GM21619 (cell line): ENCODE data around the gene VPREB3.

Experiments used
- ATAC-seq: cut with Tn5 transposase; IDR thresholded peaks from one replicate; pipeline ENCODE4 v1.9.1; 2021; ENCODE audit not compliant: unreplicated experiment

Gene VPREB3

DNA sequence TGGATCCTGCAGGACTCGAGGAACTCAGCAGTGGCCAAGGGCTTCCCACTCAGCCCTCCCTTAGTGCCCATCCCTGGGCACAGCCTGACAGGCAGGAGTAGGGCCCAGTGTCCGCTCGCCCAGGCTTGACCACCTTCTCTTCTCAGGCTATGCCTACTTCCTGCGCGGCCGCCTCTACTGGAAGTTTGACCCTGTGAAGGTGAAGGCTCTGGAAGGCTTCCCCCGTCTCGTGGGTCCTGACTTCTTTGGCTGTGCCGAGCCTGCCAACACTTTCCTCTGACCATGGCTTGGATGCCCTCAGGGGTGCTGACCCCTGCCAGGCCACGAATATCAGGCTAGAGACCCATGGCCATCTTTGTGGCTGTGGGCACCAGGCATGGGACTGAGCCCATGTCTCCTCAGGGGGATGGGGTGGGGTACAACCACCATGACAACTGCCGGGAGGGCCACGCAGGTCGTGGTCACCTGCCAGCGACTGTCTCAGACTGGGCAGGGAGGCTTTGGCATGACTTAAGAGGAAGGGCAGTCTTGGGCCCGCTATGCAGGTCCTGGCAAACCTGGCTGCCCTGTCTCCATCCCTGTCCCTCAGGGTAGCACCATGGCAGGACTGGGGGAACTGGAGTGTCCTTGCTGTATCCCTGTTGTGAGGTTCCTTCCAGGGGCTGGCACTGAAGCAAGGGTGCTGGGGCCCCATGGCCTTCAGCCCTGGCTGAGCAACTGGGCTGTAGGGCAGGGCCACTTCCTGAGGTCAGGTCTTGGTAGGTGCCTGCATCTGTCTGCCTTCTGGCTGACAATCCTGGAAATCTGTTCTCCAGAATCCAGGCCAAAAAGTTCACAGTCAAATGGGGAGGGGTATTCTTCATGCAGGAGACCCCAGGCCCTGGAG, 29.3 kb upstream of the VPREB3 start:
- no peak for ATAC-seq

DNA sequence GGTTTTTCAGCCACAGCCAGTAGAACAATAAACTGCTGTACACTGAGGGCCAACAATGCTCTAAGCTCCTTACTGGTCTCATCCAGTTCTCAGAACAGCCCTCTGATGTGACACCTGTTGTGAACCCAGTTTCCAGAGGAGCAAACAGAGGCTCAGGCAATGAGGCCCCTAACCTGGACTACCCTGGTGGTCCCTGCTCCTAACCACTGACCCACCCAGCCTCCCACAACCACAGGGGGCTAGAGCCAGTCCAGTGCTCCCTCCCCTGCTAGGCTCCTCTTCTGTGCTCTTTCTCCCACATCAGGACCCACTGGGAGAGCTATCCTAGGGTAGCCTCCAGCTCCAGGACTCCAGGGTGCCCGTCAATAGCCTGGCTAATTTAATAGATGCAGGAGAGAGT, 28.5 kb upstream of the VPREB3 start:
- no peak for ATAC-seq

DNA sequence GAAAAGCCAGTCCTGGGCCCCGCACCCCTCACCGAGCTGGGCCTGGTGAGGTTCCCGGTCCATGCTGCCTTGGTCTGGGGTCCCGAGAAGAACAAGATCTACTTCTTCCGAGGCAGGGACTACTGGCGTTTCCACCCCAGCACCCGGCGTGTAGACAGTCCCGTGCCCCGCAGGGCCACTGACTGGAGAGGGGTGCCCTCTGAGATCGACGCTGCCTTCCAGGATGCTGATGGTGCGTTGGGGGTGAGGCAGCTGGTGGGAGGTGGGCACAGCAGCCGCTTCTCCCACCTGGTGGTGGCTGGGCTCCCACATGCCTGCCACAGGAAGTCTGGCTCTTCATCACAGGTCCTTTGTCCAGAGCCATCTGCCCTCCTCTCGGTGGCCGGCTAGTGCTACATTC, 28.0 kb upstream of the VPREB3 start:
- ATAC-seq = no peak

DNA sequence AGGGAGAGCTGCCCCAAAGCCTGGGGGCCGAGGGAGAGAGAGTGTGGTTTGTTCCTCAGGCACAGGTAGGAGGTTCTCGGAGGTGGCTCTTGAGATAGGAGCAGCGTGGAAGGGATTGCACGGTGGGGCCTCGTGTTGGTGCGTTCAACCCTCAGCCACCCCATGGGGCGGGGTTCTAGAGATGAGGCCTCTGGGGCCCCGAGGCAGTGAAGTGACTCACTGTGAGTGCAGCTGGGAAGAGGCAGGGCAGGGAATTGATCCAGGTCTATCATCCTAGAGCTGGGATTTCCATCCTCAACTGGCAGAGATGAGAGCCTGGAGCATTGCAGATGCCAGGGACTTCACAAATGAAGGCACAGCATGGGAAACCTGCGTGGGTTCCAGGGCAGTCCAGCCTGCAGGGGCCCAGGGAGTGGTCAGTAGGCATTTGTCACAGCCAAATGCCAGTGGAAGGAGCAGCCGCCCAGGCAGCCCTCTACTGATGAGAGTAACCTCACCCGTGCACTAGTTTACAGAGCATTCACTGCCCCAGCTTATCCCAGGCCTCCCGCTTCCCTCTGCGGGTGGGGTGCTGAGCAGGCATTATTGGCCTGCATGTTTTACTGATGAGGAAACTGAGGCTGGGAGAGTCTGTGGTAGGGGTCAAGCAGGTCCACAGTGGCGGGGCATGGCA, 27.4 kb upstream of the VPREB3 start:
- ATAC-seq = no peak

DNA sequence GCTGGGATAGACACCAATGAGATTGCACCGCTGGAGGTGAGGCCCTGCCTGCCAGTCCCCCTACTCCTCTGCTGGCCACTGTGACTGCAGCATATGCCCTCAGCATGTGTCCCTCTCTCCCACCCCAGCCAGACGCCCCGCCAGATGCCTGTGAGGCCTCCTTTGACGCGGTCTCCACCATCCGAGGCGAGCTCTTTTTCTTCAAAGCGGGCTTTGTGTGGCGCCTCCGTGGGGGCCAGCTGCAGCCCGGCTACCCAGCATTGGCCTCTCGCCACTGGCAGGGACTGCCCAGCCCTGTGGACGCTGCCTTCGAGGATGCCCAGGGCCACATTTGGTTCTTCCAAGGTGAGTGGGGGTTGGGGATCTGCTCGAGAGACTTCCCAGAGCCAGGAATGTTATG, 26.8 kb upstream of the VPREB3 start:
- no peak for ATAC-seq

DNA sequence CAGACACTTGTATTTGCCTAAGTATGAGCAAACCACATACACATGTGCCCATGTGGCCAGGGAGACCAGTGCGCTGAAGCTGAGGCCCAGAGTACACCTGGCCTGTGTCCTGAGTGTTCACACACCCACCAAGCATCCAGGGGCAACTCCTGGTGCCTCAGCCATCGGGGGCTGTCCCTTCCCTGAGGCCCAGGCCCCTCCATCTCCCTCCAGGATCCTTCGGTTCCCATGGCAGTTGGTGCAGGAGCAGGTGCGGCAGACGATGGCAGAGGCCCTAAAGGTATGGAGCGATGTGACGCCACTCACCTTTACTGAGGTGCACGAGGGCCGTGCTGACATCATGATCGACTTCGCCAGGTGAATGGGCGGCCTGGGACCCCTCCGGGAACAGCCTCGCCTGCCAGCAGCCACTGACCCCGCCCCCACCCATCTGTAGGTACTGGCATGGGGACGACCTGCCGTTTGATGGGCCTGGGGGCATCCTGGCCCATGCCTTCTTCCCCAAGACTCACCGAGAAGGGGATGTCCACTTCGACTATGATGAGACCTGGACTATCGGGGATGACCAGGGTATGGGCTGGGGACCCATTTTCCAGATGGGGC, 26.0 kb upstream of the VPREB3 start:
- no peak for ATAC-seq

DNA sequence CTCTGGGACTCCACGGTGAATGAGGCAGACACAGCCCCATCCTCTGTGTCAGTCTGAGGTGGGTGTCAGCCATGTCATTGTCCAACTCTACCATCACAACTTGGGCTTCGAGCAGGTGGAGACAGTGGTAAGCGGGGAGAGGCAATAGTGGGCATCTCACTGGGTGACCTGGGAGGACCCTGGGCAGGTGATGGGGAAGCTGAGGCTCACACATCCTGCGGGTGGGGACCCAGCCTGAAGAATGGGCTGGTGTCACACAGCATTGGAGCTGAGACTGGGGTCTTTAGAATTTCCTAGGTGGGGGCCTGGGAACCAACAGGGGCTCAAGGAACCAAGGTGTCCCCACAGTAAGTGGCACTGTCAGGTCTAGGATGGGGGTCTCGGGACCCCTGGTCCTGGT, 25.5 kb upstream of the VPREB3 start:
- ATAC-seq = no peak

DNA sequence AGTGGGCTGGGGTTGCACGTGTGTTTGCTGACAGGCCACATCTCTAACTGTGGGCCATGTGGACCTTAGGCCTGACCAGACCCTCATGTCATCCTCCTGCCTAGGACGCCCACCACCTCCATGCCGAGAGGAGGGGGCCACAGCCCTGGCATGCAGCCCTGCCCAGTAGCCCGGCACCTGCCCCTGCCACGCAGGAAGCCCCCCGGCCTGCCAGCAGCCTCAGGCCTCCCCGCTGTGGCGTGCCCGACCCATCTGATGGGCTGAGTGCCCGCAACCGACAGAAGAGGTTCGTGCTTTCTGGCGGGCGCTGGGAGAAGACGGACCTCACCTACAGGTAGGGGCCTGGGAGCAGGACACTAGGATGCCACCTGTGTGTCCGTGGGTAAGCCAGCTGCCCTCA, 24.9 kb upstream of the VPREB3 start:
- ATAC-seq = no peak

DNA sequence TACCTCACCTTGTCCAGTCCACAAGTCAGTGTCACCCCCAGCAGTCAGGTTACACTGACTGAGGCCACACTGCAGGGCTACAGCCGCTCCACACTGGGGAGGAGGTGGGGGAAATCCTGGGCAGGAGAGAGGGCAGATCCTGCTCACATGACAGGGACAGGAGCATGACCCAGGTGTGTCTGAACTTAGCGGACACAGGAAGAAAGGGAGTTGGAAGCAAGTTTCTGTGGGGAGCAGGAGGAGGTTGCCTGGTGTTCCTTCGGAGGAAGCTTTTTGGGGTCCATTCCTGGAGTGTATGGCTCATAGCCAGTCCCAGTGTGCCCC, 24.3 kb upstream of the VPREB3 start:
- no peak for ATAC-seq

DNA sequence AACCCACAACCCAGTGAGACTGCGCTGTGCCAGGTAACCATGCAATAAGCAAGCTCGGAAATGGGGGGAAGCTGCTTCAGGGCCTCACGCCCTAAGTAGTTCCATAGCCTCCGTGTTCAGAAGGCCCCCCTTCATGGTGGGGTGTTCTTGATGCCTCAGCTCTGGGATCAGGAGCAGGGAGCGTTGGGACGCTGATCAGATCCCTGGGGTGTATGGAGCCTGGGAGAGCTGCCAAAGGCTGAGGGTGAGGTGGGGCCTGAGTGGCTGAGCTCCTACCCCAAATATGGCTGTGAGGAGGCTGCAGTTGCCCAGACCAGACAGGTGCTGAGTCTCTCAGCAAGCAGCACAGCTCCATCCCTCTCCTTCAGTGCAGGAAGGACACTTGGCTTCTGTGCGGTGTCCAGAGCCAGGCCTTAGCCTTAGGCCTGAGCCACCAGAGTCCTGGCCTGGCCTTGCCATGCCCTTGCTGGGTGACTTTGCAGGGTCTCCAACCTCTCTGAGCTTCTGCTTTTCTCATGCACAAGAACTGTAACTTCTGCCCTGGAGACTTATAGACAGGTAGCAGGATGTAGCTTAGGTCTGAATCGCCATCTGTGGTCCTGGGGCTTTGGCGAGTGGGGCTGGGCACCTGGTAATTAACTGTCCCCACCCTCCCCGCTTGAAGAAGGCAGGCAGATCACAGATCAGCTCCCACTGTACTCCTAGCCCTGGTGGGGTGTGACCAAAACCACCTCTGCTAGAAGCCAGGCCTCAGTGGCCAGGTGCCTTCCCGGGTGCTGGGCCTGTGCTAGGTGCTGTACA, 23.8 kb upstream of the VPREB3 start:
- no peak for ATAC-seq

DNA sequence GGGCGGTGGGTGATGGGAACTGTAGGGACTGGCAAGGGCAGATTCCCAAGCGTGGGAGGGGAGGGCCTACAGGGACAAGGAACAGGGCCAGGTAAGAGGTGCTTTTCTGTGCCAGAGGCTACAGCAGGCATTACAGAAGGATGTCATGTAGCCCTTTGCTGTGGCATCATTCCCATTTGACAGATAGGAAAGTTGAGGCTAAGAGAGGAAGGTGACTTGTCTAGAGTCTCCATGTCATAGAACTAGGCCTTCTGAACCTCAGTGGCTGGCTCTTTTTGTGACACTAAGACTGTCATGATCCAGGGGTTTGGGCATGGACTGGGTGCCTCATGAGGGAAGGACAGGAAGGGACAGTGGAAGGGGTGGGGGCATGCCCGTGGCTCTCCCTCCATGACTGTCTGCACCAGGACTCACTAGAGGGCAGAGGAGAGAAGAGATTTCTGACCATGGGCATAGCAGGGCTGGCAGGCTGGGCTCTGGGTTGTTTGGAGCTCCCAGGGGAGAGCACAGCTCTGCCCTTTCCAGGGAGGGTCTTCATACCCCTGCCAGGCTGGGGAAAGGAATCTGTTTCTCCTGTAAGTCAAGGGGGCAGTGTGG, 21.7 kb upstream of the VPREB3 start:
- no peak for ATAC-seq

DNA sequence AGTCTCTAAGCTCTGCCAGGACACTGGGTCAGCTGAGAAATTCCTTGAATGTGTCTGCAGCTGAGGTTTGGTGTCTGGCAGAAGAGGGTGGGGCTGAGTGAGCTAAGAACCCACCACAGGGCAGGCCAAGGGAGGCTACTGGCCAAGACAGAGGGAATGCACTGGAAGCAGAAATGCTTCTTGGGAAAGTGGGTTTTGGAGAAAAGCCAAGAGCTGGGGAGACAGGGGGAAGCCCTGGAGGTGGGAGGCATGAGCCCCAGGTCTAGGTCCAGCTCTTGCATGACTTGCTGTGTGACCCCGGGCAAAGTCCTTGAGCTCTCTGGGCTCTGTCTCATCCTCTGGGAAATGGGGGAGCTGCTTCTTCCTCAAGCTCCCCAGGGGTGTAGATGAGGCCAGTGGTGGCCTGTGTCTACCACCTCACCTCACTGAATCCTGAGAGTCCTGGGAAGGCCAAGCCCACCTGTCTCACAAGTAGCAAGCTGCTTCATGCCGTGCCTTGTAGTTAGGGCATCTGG, 20.8 kb upstream of the VPREB3 start:
- no peak for ATAC-seq

DNA sequence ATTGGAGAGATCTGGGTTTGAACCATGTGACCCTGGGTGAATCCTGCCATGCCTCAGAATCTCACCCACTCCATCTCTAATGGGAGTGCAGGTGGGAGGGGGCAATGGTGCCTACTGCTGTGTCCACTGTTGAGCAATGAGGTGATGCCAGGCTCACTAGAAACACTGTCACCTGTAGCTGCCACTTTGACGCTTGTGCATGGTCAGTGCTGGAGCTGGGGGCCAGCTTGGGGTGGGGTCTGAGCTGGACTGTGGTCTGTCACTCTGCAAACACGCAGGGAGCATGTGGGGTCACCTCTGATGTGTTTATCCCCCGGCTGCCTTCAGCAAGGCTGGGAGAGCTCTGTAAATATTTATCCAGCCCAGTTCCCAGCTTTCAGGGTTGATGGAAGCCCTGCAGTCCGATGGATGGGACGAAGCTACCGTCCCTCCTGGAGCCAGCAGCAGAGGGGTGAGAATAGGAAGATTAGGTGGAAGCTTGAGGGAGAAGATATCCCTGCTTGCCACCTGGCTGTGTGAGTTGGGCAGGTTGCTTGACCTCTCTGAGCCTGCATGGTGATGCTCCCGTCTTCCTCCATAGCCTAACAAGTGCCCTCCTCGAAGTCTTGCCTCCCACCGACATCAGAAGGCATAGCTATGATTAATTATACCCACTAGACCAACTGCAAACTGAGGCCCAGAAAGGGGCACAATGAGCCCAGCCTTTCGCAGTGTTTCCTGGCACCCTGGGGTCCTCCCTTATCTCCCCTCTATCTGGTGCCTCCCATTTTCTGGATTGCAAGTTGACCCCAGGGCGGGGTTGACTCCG, 20.1 kb upstream of the VPREB3 start:
- no peak for ATAC-seq

DNA sequence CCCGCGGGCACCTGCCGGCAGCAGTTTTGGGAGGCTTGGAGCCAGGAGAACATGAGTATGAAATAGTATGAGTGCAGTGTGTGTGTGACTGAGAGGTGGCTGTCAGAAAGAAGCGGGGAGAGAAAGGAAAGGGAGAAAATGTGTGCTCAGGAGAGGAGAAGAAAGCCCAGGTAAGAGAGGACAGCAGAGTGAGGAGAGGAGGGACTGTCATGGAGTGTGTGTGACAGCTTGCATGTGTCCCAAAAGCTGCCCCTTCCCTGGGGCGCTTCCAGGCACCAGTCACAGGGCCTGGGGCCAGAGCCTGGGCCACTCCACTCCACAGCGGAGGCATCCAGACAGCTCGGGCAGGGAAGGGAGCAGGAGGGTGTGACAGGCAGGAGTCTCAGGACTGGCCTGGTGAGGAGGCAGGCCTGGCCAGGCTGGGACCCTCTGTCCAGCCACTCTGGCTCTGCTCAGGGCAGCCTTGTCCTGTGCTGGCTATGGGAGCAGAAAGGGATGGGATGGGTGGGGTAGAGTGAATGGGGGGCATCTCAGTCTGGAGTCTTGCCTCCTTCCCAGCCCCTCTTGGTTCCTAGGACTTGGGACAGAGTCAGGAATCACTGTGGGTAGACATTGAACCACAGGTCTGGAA, 19.4 kb upstream of the VPREB3 start:
- ATAC-seq = no peak

DNA sequence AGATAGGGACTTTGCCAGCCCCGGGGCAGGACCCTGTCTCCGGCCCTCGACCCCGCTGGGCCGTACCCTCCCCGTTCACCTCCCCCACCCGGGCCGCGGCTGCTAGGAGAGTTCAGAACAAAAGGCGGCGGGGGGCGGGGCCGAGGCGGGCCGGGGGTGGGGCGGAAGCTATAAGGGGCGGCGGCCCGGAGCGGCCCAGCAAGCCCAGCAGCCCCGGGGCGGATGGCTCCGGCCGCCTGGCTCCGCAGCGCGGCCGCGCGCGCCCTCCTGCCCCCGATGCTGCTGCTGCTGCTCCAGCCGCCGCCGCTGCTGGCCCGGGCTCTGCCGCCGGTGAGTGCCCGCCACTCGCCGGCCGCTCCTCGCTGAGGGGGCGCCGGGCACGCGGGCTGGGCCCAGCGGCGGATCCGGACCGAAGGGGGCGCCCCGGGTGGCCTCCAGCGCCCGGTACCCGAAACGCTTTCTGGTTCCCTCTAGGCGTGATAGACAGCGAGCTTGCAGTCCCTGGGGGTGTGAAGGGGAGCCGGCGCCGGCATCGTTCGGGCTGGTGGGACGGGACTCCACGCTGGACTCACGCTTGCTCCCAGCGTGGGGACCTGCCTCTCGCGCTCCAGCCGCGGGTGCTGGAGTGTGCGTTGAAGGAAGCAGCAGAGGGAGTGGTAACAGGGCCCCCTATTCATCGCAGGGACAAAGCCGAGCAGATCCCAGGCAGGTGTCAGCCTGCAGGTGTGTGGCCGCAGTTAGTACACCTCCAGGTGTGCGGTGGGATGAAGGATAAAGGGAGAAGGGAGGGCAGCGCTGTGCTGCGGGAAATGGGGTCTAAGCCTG, 18.6 kb upstream of the VPREB3 start, which contains the start of gene MMP11:
TSS of gene MMP11 (plus strand) at position 201 of the 825 bp plus-strand sequence. CDS start at position 223, 22 bp downstream.
- no peak for ATAC-seq

DNA sequence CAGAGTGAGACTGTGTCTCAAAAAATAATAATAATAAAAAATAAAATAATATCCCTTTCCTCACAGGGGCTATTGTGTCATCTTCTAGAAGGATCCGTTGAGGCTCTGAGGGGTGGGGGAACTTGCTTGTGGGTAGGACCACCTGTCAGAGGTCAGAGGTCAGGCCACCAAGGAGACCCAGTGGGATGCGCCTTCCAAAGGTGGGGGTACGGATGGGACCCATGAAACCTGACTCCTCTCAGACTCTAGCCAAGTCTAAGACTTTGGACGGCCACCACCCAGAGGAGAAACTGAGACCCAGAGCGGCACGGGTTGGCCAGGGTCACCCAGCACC, 18.1 kb upstream of the VPREB3 start:
- no peak for ATAC-seq

DNA sequence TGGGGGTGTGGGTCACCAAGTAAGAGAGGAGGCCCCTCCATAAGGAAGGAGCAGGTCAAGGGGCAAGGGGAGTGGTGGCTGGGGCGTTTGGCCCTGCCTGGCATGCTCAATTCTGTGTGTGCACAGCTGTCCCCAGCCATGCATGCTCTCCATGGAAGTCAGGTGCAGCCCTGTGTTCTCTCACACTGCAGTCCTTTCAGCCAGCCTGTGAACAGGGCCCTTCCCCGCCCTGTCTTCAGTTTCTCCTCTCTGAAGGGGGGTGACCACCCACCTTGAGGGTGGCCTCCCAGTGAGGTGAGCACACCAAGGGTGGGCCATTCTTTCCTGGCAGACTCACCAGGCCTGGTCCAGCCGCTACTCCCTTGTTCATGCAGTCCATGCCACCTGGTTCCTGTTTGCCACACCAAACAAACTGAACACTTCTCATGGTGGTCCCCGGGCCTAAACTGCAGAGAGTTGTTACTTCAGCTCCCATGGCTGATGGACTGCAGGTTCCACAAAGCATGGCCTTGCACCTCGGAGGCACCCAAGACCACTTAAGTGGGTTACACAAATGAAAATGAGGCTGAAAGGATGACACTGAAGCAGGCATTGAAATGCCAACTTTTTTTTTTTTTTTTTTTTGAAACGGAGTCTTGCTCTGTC, 15.2 kb upstream of the VPREB3 start:
- ATAC-seq = no peak
